Measurements from ENCODE around the gene MYH15. TPM values are rescaled to one million over a fixed set of nuclear protein-coding genes. Genes with fewer than 3 reads are reported as not detected.

Gene MYH15
- total RNA-seq, 1 donor from 2014 or later = 0.77 TPM

- H3K9me3 Mint-ChIP-seq = no peaks in the 10 kb centered on the region
- no peak for TF ChIP-seq CTCF (conservative IDR thresholded peaks at IDR 0.05)
- no peaks in the 10 kb centered on the region for H3K27me3 Mint-ChIP-seq
- no peaks in the 10 kb centered on the region for H3K36me3 Mint-ChIP-seq
- no peak overlapping the region for H3K27ac Mint-ChIP-seq
- no peak for DNase-seq (ENCODE audit: extremely low spot score, unreplicated experiment)
- no peak overlapping the region for H3K4me3 Mint-ChIP-seq
- peaks cover 9% of the 10 kb centered on the region for H3K4me1 Mint-ChIP-seq (ENCODE audit: unreplicated experiment)
Measured at GRCh38 chr3:108462899-108463298, 47.5 kb downstream of the MYH15 start.

GRCh38 chr3:108461661-108462111 lies 48.7 kb downstream of the MYH15 start:
- H3K27me3 Mint-ChIP-seq = no peaks in the 10 kb centered on the region
- H3K4me1 Mint-ChIP-seq (ENCODE audit: unreplicated experiment) = peaks cover 9% of the 10 kb centered on the region
- no peak for TF ChIP-seq CTCF (conservative IDR thresholded peaks at IDR 0.05)
- DNase-seq (ENCODE audit: extremely low spot score, unreplicated experiment) = no peak
- no peak overlapping the region for H3K27ac Mint-ChIP-seq
- no peak overlapping the region for H3K4me3 Mint-ChIP-seq
- no peaks in the 10 kb centered on the region for H3K9me3 Mint-ChIP-seq
- H3K36me3 Mint-ChIP-seq = no peaks in the 10 kb centered on the region

- Mint-ChIP-seq H3K9me3 (no peaks in the 10 kb centered on the region), H3K27me3 (no peaks in the 10 kb centered on the region), H3K4me1 (ENCODE audit: unreplicated experiment) (peaks cover 4% of the 10 kb centered on the region), H3K36me3 (no peaks in the 10 kb centered on the region), H3K4me3 (no peak overlapping the region), H3K27ac (no peak overlapping the region)
- no peak for TF ChIP-seq CTCF (conservative IDR thresholded peaks at IDR 0.05)
- DNase-seq (ENCODE audit: extremely low spot score, unreplicated experiment) = no peak
Measured at GRCh38 chr3:108459225-108459624, 51.2 kb downstream of the MYH15 start.

GRCh38 chr3:108455212-108455705 lies 55.1 kb downstream of the MYH15 start:
- no peaks in the 10 kb centered on the region for H3K4me1 Mint-ChIP-seq (ENCODE audit: unreplicated experiment)
- no peaks in the 10 kb centered on the region for H3K9me3 Mint-ChIP-seq
- no peak for TF ChIP-seq CTCF (conservative IDR thresholded peaks at IDR 0.05)
- no peaks in the 10 kb centered on the region for H3K27me3 Mint-ChIP-seq
- no peaks in the 10 kb centered on the region for H3K36me3 Mint-ChIP-seq
- no peak for DNase-seq (ENCODE audit: extremely low spot score, unreplicated experiment)
- H3K4me3 Mint-ChIP-seq = no peak overlapping the region
- H3K27ac Mint-ChIP-seq = no peak overlapping the region

GRCh38 chr3:108453565-108453964 lies 56.8 kb downstream of the MYH15 start:
- Mint-ChIP-seq H3K27me3 (no peaks in the 10 kb centered on the region), H3K4me1 (ENCODE audit: unreplicated experiment) (no peaks in the 10 kb centered on the region), H3K27ac (no peak overlapping the region), H3K4me3 (no peak overlapping the region), H3K36me3 (no peaks in the 10 kb centered on the region), H3K9me3 (no peaks in the 10 kb centered on the region)
- no peak for TF ChIP-seq CTCF (conservative IDR thresholded peaks at IDR 0.05)
- no peak for DNase-seq (ENCODE audit: extremely low spot score, unreplicated experiment)

GRCh38 chr3:108450444-108450843 lies 60.0 kb downstream of the MYH15 start:
- no peak for TF ChIP-seq CTCF (conservative IDR thresholded peaks at IDR 0.05)
- H3K4me1 Mint-ChIP-seq (ENCODE audit: unreplicated experiment) = no peaks in the 10 kb centered on the region
- no peaks in the 10 kb centered on the region for H3K27me3 Mint-ChIP-seq
- H3K4me3 Mint-ChIP-seq = no peak overlapping the region
- no peak for DNase-seq (ENCODE audit: extremely low spot score, unreplicated experiment)
- no peak overlapping the region for H3K27ac Mint-ChIP-seq
- no peaks in the 10 kb centered on the region for H3K36me3 Mint-ChIP-seq
- H3K9me3 Mint-ChIP-seq = peaks cover 8% of the 10 kb centered on the region

All from type B pancreatic cell (in vitro differentiated cells).